G401.6 (cell line): ENCODE data around the gene PDIA5.

Source experiments
- FAIRE-seq: peaks from 2 replicates; lab custom pipeline; 2012; peaks lifted over from hg19 to GRCh38; lab: Jason Lieb, UNC

The PDIA5 gene

GRCh38 chr3:123072152-123072551 is 5.3 kb downstream of the PDIA5 start:
- FAIRE-seq = no peak

DNA sequence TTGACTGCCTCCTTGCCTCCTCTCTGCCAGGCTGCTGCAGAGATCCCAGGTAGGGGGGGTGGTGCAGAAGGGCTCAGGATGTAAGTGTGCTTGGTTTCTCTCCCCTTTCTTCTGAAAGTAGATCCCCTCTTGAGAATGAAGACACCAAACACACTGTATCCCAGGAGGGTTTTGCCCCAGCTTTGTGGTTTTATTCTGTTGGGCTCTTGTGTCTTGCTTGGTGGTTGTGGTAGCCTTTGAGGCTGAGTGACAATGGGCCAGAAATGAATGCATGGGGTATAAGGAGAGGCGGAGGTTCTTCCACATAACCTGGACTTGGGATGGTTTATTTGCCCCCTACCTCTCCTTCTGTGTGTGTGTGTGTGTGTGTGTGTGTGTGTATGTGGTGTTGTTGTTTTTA is 5.7 kb downstream of the PDIA5 start:
- FAIRE-seq = no peak

DNA sequence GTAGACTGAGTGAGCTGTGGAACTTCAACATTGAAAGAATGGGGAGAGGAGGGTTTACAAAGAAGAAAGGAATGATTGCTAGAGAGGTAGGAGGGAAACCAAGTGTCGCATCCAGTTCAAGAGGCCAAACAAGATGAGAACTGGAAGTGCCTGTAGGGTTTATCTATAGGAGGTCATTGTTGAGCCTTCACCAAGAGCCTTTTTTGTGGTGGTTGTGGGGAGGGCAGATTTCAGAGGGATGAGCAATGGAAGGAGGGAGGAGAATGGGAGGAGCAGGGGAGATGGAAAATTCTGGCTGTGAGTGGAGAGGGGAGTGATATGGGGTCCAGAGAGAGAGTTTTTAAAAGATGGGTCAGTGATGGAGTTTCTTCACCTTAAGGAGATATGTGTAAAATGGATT is 8.5 kb downstream of the PDIA5 start:
- no peak for FAIRE-seq

DNA sequence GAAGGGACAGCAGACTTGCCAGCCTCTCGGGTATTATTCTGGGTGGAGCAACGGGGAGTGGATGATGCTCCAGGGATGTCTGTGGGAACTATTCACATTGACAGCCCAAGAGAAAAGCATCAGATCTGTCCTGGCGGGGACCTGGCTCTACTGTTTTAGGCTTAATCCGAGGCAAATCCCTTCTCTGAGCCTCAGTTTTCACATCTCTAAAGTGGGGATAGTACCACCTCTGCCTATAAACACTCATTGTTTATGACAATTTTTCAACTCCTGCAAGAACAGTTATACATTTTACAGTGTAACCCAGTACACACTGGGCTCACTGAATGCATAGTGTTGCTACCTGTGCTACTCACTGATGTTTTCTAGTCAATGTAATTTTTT is 9.3 kb downstream of the PDIA5 start:
- FAIRE-seq = no peak

- no peak for FAIRE-seq
These were observed 9.9 kb downstream of the PDIA5 start for GRCh38 chr3:123076496-123077418.

DNA sequence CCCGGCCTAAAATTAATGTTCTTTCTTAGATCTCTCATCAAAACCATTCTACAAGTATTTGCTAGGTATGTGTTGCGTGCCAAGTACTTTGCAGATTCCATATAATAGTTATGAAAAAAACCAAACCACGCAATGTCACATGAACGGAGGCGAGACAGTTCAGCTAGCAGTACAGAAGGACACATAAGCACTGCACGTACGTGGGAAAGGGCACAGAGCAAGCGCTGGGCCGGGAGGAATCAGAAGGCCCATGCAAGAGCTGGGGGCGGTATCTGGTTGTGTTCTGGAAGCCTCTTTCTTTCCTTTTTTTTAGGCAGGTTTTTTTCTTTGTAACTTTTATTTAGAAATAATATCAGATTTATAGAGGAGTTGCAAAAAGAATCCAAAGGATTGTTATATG is 11.3 kb downstream of the PDIA5 start:
- no peak for FAIRE-seq

DNA sequence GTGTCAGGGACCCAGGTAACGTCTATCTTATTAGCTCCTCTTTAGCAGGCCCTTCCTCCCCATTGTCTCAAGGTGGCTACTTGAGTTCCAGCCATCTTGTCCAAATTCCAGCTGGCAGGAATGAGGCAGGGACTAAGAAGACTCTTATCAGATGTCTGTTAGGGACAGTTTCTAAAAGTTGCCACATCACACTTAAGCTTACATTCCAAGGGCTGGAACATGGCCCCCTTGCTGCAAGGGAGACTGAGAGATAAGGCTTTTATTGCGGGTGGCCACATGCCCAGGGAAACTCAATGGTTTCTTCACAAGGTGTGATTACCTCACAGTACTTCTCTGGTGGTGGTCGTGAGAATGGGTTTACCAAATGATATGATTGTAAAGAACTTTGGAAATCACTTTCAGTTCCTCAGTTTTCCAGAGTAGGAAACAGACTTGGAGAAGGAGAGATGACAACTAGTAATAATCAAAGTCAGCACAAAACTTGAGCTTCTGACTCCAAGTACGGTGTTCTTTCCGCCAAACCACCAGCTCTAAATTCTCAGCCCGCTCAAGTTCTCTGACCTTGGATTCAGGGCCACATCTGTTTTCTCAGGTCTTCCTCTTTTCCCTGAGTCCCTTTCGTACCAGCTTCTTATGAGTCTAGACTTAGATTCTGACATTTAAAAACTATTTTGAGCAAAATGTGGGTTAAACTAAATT is 14.2 kb downstream of the PDIA5 start:
- no peak for FAIRE-seq

GRCh38 chr3:123081718-123082369 is 15.0 kb downstream of the PDIA5 start:
- FAIRE-seq = no peak

- no peak for FAIRE-seq
These were observed 15.7 kb downstream of the PDIA5 start for GRCh38 chr3:123082370-123083065.

DNA sequence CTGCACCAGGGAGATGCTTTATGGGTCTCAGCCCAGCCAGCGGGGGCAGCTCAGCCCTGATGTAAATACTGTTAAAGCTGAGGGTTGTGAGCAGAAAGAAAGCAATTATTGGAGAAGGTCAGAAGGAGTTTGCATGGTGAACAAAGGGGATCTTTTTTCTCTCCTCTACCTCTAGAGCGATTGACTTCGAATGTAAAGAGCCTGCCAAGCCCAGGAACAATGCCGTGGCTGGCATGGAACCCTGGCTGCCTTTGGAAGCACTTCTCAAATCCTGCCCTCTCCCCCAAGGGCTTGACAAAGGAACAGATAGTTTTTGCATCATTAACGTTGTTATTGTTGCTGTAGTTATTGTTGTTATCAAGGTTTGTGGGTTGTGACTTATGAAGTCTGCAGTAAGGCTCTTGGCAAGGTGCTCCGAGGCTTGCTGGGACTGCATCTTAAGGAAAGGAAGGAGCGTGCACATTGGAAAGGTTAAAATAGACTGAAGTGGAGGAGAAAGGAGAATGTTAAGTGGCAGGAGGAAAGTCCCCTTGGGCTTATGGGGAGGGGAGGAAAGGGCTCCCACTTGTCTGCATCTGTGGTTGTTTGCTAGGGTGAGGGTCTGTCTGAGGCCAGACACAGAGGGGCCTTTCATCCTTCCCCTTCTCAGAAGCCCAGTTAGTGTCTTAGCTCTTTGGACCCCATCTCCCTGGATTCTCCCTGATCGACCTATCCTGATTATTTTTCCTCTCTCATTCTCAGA is 16.7 kb downstream of the PDIA5 start:
- FAIRE-seq = no peak

- FAIRE-seq = no peak
These were observed 17.4 kb downstream of the PDIA5 start for GRCh38 chr3:123084192-123084591.

DNA sequence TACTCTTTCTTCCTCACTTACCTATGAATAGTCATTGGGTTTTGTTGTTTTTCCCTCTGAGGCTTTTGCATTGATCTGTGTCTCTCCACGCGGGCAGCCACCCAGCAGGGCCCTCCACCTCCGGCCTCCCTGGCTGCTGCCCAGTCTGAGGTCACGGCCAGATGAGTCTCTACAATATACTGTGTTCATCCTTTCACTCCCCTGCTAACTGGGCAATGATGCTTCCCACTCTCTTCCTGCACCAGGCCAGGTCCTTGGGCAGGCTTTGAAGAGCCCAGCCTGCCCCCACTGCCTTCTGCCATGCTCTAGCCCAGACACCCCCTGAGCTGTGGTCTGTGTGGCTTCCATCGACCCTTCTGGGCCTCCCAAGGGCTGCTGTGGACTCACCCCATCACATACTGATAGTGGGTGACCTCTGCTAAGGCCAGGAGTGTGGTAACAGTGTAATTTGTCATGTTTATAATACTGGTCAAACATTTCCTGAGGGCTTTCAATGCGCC is 18.0 kb downstream of the PDIA5 start:
- FAIRE-seq = no peak

- no peak for FAIRE-seq
These were observed 18.6 kb downstream of the PDIA5 start for GRCh38 chr3:123085293-123085931.

DNA sequence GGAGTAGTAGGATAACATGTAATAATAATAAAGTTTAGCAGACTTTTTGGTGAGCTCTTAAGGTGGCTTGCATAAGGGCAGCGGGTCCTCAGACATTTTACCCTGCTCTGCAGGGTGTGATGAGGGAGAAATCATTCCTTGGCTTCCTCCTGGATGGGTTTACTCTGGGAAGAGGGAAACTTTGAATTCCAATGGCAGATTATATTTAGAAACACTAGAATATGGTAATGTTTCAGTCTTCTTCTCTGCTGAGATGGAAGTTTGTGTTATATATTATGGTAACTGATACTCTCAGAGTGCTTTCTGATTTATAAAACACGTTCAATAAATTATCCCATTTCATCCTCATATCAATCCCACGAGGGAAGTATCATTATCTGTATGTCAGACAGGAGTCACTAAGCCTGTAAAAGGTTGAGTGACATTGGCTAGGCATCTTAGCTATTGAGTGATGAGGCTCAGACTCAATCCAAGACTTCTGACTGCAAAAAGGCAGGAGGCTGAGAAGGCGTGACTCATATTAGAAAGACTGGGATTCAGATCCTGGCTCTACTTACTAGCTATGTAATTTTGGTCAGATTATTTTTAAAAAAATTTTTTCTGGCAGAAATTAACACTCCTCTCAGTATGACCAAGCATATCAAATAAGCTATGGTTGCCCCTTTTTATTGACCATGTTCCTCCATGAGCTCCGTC is 19.3 kb downstream of the PDIA5 start:
- no peak for FAIRE-seq

GRCh38 chr3:123088387-123088786 is 21.6 kb downstream of the PDIA5 start:
- no peak for FAIRE-seq

DNA sequence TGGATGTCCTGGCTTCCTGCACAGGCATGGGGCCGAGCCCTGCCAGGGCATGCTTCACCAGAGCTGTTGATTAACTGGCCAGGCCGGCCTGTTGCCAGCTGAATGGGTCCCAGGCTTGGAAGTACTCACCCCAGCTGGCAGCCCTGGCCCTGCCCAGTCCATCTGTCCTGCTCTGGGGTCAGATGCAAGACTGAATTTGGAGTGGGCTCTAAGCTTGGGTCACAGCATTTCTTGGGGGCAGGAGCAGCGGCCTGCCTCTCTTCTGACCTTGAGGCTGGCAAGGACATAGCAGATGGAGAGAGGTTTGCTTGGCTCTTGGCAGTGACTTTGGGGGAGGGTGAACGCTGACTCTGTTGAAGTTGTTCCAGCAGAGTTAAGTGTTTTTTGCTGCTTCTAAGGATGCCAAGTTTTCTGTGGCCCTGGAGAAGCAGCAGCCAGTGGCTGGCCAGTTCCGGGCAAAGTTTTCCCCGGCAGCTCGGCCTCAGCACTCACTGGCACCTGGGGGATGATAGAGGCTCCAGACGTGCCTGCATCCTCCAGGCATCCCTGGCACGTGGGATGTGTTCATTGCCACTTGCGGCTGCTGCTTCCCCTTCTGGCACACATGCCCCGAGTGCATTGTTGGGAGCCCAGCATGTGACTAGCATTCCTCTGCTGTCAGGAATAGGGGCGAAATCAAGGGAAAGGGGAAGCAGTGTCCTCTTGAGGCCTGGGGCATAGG is 22.9 kb downstream of the PDIA5 start:
- FAIRE-seq = no peak

GRCh38 chr3:123090728-123091531 is 24.1 kb downstream of the PDIA5 start:
- no peak for FAIRE-seq

- FAIRE-seq = no peak
These were observed 25.4 kb downstream of the PDIA5 start for GRCh38 chr3:123092243-123092642.

DNA sequence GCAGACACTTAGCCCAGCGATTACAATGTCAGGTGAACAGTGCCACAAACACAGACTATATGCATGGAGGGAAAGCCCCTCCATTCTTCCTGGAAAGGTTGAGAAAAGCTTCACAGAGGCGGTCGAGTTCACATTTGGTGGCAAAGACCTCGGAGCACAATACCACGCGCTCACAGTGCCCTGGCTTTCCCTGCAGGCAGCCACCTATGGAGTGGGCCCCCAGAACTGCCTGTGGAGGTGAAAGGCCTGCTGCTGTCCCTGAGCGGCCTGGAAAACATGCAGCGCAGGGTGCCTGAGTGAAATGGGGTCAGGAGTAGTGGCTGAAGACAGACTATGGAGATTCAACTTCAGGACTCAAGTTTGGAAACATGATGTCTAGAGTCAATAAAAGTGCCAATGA is 26.9 kb downstream of the PDIA5 start:
- no peak for FAIRE-seq
